COLO668 (cell line): ENCODE data around the gene MARVELD3.
"Not testable (repeated sequence)": the region's sequence is repeated elsewhere in the genome, so short reads cannot be mapped to it uniquely, and the experiment has no call there.

ENCODE experiments used
- DNase-seq: peaks from one replicate; lab custom pipeline; 2025; ENCODE audit not compliant: unreplicated experiment; lab: John Stamatoyannopoulos, UW

Gene MARVELD3

DNA sequence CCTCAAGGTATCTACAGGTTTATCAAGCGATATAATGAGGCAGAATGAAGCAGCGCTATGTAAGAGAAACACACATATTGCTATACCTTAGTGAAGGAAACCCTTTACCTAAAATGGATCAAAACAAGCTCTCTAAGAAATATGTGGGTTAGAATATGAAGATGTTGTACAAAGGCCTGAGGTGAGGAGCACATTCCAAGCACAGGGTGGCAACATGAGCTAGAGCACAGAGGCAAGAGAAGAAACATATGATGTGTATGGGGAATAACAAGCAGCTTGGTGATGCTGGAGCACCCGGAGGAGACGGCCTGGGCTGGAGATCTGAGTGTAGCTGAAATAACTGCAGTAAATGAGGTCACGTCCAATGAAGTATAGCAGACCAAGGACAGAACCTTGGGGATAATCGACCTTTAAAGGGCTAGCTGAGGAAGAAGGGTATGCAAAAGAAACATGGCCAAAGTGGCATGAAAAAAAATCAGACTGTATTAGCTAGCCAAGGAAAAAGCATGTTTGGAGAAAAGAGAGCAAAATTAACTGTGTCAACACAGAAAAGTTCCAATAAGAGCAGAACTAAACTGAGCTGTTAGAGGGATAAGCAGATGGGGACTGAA is 44.0 kb downstream of the MARVELD3 start:
- DNase-seq: no peak

DNA sequence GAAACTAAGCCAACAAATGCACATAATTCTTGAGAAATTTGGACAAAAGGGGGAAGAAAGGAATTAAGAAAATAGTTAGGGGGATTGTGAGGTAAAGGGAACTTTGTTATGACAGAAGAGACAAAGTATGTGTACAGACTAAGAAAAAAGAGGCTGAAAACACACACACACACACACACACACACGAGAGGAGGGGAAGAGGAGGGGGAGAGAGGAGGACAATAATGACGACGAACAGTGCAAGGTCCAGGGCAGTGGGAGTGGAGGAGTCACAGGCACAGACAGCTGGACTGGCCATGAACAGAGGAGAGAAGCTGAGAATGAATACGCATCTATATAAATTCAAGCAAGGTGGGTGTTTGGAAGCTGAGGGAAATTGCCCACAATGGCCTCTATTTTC is 44.6 kb downstream of the MARVELD3 start:
- no peak for DNase-seq

DNA sequence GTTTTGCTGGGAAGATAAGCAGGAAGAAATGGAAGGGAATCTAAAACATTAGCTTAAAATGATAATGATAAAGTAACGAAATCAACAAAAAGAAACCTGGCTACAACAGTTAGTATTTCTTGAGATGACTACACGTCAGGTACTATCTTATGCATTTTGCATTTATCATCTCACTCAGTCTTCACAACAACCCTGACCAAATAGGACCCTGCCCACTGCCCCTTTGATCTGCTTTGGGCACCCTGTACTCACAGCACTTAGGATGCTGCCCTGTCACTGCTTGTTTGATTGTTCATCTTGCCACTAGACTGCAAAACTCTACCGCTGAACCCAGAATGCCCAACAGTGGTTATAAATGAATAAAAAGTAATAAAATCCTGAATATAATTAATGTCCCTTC is 45.2 kb downstream of the MARVELD3 start:
- DNase-seq: no peak

- no peak for DNase-seq
Measured at GRCh38 chr16:71672125-71672524, 46.1 kb downstream of the MARVELD3 start.

- no peak for DNase-seq
Measured at GRCh38 chr16:71672803-71673581, 47.0 kb downstream of the MARVELD3 start.

DNA sequence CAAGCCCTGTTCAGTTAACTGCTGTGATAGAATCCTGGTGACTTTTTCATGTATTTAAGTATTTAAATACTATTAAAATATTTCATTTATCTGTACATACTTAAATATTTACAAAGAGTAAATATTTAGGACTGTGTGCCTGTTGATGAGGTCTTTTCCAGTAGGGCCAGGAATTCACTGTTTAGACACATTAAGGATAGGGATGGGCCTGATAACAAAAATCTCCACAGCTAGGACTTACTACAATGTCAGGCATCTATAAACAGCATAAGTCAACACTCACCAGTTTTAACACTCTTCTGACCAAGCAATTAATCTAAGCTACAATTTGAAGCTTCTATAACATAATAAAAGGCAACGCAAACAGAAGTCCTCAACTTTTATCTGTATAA is 47.6 kb downstream of the MARVELD3 start:
- no peak for DNase-seq

DNA sequence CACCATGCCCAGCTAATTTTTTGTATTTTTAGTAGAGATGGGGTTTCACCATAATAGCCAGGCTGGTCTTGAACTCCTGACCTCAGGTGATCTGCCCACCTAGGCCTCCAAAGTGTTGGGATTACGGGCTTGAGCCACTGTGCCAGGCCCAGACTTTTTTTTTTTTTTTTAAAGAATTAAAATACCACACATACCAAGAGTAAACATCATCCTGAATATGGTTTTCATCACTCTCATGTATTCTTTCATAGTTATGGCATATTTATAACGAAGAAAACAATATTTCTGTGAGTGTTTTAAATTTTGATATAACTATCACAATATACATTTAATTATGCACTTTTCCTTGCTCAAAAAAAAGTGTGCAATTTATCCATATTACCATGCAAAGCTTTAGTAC is 48.2 kb downstream of the MARVELD3 start:
- DNase-seq: no peak

GRCh38 chr16:71675380-71675779 is 49.4 kb downstream of the MARVELD3 start:
- no peak for DNase-seq

DNA sequence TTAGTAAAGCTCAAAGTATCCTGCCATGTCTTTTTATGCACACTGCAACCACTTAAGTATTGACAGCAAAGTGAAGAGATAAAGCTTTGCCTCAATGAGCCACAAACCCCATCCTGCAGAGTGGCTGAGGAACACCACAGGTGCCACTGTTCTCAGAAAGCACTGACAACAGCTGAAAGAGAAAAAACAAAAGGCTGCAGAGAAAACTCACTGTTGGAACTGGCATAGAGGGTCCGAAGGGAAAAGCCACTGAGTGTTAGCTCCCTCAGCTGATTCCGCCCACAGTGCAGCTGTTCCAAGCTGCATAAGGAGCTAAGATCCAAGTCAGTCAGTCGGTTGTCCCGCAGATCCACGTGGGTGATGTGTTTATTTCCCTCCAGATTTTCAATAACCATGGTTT is 50.3 kb downstream of the MARVELD3 start:
- DNase-seq: no peak

- no peak for DNase-seq
Measured at GRCh38 chr16:71681360-71681759, 55.4 kb downstream of the MARVELD3 start.

DNA sequence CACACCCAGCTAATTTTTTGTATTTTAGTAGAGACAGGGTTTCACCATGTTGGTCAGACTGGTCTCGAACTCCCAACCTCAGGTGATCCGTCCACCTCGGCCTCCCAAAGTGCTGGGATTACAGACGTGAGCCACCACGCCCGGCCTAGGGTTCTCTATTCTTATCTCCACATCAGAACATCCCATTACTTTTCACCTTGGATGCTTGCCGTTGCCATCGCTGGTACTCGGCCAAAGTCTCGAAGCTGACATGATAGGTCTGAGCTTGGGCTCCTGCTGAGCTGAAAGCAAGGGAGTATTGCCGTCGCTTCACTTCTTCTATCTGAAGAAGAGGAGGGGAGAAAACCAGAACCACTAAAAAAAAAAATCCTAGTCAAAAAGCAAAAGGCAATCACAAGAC is 58.3 kb downstream of the MARVELD3 start:
- DNase-seq: not testable (repeated sequence)
